ENCODE measurements around the gene KRTDAP. TPM values are rescaled to one million over a fixed set of nuclear protein-coding genes. Genes with fewer than 3 reads are reported as not detected.
A peak's percentile ranks its signal among the peaks of the same experiment; 100 is the strongest.
"Not testable (repeated sequence)": the region's sequence is repeated elsewhere in the genome, so short reads cannot be mapped to it uniquely, and the experiment has no call there.

The KRTDAP gene
- total and polyA plus RNA-seq, 8 donors: 0.98 to 2.2 (median 1.8) TPM; not detected in 2

GRCh38 chr19:35474104-35474503, 16.2 kb downstream of the KRTDAP start:
- no peak overlapping the region for H3K4me3 ChIP-seq
- no peaks in the 10 kb centered on the region for H3K4me1 ChIP-seq
- DNase-seq (no peak), ATAC-seq (no peak)
- intact Hi-C loops (cut with DNase I): no loop called here
- H3K9me3 ChIP-seq: no peaks in the 10 kb centered on the region
- TF ChIP-seq CTCF (IDR thresholded peaks at IDR 0.05): no peak
- H3K27me3 ChIP-seq: no peaks in the 10 kb centered on the region
- no peaks in the 10 kb centered on the region for H3K36me3 ChIP-seq
- no peak overlapping the region for H3K27ac ChIP-seq

GRCh38 chr19:35471946-35472345, 18.3 kb downstream of the KRTDAP start:
- Histone ChIP-seq H3K27me3 (no peaks in the 10 kb centered on the region), H3K27ac (no peak overlapping the region), H3K9me3 (no peaks in the 10 kb centered on the region), H3K4me3 (no peak overlapping the region), H3K4me1 (peaks cover 0 to 12% of the 10 kb centered on the region in 2 donors), H3K36me3 (no peaks in the 10 kb centered on the region)
- ATAC-seq (no peak), DNase-seq (no peak)
- intact Hi-C loops (cut with DNase I): no loop called here
- no peak for TF ChIP-seq CTCF (IDR thresholded peaks at IDR 0.05)

- ATAC-seq; H3K27me3 ChIP-seq; intact Hi-C loops (cut with DNase I): not testable (repeated sequence)
Measured at GRCh38 chr19:35471075-35471474, 19.2 kb downstream of the KRTDAP start.

GRCh38 chr19:35470128-35470527, 20.1 kb downstream of the KRTDAP start:
- Histone ChIP-seq H3K27ac (no peak overlapping the region), H3K36me3 (no peaks in the 10 kb centered on the region), H3K9me3 (no peaks in the 10 kb centered on the region), H3K27me3 (no peaks in the 10 kb centered on the region), H3K4me1 (peaks cover 0 to 15% of the 10 kb centered on the region in 2 donors), H3K4me3 (no peak overlapping the region)
- ATAC-seq (no peak), DNase-seq (no peak)
- no peak for TF ChIP-seq CTCF (IDR thresholded peaks at IDR 0.05)
- intact Hi-C loops (cut with DNase I): no loop called here

More at GRCh38 chr19:35471075-35471474, 19.2 kb downstream of the KRTDAP start:
- peaks cover 0 to 15% of the 10 kb centered on the region in 2 donors for H3K4me1 ChIP-seq
- H3K4me3 ChIP-seq, DNase-seq, H3K27ac ChIP-seq, H3K9me3 ChIP-seq, H3K36me3 ChIP-seq: not testable (repeated sequence)

GRCh38 chr19:35468637-35469036, 21.6 kb downstream of the KRTDAP start:
- DNase-seq: peak in 2 of 4 donors; percentile 56 to 80
- Histone ChIP-seq H3K36me3 (no peaks in the 10 kb centered on the region), H3K9me3 (no peaks in the 10 kb centered on the region), H3K27ac (no peak overlapping the region), H3K4me1 (peaks cover 0 to 20% of the 10 kb centered on the region in 2 donors), H3K27me3 (no peaks in the 10 kb centered on the region), H3K4me3 (no peak overlapping the region)
- peak; percentile 93 for ATAC-seq
- intact Hi-C loops (cut with DNase I): loop anchor here in 1 of 2 donors (10.0 kb wide), 1 partner anchor 114 kb away; the partner anchor contains the start of gene FFAR3
- TF ChIP-seq CTCF (IDR thresholded peaks at IDR 0.05): peak; percentile 41 to 72

GRCh38 chr19:35466259-35466658, 24.0 kb downstream of the KRTDAP start:
- Histone ChIP-seq H3K27ac (no peak overlapping the region), H3K4me1 (peaks cover 0 to 43% of the 10 kb centered on the region in 2 donors), H3K36me3 (no peaks in the 10 kb centered on the region), H3K9me3 (no peaks in the 10 kb centered on the region), H3K27me3 (no peaks in the 10 kb centered on the region), H3K4me3 (no peak overlapping the region)
- intact Hi-C loops (cut with DNase I): loop anchor here in 1 of 2 donors (10.0 kb wide), 1 partner anchor 111 kb away; the partner anchor contains the start of gene FFAR3
- ATAC-seq (no peak), DNase-seq (no peak)
- TF ChIP-seq CTCF (IDR thresholded peaks at IDR 0.05): no peak

- not testable (repeated sequence) for ATAC-seq, DNase-seq, H3K9me3 ChIP-seq, H3K36me3 ChIP-seq, H3K27me3 ChIP-seq, H3K4me3 ChIP-seq
- peak overlapping the region in 1 of 2 donors; percentile 65 for H3K27ac ChIP-seq
- intact Hi-C loops (cut with DNase I): loop anchor here in 1 of 2 donors (10.0 kb wide), 1 partner anchor 108 kb away; the partner anchor contains the start of gene FFAR3
- peaks cover 15 to 65% of the 10 kb centered on the region in 2 donors for H3K4me1 ChIP-seq
Measured at GRCh38 chr19:35462956-35463355, 27.3 kb downstream of the KRTDAP start.
